Limb (tissue), 2 donors: ENCODE data around the gene COG8.

Experiments
- DNase-seq, 2 donors: peaks; one replicate each; pipeline ENCODE4 v3.0.0-alpha.2; 2016; ENCODE audit errors: extremely low spot score in 2 of 2

Gene COG8

GRCh38 chr16:69286941-69287713, 52.2 kb downstream of the COG8 start:
- peak; percentile 37 to 79 for DNase-seq

GRCh38 chr16:69285240-69285639, 54.1 kb downstream of the COG8 start:
- DNase-seq: no peak

- DNase-seq: no peak
Measured at GRCh38 chr16:69283851-69284250, 55.5 kb downstream of the COG8 start.

- no peak for DNase-seq
Measured at GRCh38 chr16:69277413-69277812, 62.0 kb downstream of the COG8 start.
